HG03558 (cell line): ENCODE results near the gene SLC3A2.
"Not testable (repeated sequence)": the region's sequence is repeated elsewhere in the genome, so short reads cannot be mapped to it uniquely, and the experiment has no call there.

Source experiments
- ATAC-seq: cut with Tn5 transposase; IDR thresholded peaks from one replicate; pipeline ENCODE4 v1.9.1; 2021; ENCODE audit warnings: moderate number of reproducible peaks; ENCODE audit not compliant: unreplicated experiment; ENCODE audit errors: extremely low read depth

SLC3A2 gene

DNA sequence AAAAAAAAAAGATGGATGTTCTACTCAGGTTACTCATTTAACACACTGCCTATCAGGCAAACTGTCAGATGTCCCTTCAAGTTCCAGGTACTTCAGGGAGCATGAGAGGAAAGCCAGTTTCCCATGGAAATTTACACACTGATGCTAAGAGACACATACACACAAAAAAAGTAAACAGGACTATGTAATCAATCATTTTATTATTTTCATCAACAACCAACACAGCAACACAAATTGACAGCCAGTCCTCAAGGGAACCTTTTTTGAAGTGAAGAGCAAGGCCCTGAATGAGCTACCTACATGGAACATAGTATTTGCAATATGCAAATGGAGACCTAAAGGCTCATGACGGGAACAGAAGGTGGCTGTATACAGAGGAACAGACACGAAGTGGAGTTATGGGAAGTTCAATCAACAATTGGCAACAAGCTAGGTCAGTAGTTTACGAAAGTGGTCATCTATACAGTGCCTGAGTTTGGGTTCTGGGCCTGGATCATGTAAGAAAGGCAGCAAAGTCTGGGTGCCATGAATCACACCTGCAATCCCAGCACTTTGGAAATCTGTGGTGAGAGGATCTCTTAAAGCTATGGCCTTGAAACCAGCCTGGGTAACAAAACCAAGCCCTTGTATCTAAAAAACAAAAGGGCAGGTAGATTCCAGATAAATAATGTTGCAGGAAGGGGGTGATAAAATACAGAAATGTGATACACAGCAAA is 28.7 kb upstream of the SLC3A2 start:
- no peak for ATAC-seq

DNA sequence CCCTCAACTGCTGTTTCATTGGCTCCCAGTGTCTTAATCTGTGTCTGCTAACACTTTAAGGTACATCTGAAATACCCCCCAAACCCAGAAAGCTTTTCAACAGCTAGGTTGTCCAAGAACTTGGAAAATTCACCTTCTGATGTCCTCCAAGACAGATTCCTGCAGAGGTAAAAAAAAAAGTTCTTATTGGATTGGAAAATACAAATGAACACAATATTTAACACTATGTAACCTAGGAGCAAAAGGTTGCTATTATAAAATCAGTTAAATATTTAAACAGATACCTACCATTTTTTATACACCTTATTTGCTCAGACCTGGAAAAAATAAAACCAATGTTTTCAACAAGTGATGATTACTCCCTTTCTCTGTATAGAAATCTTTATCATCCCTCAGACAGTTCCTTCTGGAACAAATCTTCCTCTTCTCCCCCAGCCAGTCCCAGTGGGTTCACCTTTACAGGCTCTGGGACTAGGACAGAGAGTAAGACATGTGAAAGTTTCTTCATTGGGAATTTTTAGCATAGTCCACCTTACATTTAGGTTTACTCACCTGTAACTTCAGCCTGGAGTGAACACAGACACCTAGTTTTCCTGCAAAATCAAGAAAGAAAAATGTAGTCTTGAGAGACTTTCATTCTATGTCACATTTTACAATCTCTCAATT is 28.0 kb upstream of the SLC3A2 start:
- ATAC-seq, result no peak

DNA sequence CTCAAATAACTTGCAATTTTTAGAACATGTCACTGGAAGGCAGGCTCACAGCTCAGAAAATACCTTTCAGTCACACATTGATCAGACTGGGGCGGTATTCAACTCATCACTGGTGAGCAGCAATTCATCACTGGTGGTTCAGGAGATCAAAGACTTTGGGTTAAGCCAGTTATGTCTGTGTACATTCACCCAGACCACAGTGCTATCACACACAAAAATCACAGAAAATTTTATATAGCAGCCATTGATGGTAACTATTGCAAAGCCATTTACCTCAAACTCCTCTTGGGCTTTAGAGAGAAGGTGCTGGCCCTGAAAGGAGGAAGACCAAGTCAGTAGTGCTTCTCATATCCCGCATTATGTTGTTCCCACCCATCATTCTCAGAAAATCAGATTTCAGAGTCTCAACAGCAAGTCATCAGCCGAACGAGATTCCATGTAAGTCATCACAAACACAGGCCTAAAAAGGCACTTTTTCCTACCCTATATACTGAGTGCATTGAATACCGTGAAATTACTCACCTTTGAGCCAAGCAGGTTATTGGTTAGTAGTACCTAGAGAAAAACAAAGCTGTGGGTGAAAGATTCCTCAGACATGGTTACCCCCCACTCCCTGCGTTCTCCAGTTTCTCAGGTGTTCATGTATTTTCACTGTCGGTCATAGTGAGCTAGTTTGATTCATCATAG is 27.3 kb upstream of the SLC3A2 start:
- no peak for ATAC-seq

DNA sequence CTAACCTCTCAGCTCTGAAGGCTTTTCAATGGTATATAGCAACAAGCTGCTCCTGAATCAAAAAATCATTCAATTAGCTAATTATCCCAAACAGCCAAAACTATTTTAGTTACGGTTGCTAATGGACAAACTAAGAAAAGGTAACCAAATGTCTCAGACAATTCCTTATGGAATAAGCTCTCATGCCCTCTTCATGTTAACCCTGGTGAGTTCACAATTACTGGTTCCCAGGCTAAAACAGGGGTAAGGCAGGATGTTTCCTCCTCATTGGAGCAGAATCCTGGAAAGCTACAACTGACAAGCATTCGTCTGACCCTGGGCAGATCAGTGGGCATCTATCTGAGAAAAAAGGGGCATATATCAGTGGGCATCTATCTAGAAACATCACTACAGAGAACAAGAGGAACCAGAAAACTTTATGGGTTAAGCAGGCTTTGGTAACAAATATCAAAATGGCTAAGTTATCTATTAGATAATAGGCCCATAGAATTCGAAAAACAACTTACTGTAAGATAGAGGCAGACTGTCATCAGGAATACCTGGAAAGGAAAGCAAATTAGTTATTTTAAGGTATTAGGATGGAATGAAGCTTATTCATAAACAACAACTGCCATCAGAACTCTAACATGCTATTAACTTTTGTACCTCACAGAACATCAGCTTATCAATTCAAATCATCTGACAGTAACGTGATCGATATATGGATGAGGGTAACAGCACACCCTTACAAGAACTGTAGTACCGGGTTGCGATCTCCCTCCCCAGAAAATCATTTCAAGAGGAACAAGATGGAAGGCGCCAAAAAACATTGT is 26.5 kb upstream of the SLC3A2 start:
- no peak for ATAC-seq

DNA sequence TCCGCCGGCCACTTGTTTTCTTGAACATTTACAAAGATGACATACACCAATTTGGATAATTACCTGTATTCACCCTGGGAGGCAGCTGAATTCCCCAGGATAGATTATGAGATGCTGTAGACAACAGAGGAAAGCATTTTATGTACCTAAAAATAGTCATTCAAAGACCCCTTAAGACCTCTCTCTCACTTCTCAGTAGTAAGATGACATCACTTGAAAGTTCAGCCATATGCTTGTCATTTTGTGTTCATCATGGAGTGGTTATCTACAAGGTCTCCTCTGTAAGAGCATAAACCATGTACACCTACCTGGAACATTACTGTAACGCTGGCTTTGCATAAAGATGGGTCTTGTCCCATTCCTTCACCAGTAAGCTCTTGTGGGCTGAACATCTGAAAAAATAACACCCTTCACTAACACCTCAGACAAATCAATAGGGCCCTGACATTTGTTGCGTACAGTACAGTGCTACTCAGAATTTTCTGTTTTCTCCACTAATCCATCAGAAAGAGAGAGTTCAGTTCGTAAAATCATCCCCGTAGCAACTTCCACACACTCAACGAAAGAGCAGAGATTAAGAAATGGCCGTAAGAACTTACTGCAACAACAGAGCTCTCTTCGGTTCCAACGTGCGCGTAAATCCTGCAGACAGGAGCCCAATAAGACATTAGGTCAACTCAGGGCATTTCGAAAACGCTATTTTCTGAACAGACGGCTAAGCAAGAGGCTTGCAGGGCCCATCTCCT is 25.7 kb upstream of the SLC3A2 start:
- no peak for ATAC-seq

DNA sequence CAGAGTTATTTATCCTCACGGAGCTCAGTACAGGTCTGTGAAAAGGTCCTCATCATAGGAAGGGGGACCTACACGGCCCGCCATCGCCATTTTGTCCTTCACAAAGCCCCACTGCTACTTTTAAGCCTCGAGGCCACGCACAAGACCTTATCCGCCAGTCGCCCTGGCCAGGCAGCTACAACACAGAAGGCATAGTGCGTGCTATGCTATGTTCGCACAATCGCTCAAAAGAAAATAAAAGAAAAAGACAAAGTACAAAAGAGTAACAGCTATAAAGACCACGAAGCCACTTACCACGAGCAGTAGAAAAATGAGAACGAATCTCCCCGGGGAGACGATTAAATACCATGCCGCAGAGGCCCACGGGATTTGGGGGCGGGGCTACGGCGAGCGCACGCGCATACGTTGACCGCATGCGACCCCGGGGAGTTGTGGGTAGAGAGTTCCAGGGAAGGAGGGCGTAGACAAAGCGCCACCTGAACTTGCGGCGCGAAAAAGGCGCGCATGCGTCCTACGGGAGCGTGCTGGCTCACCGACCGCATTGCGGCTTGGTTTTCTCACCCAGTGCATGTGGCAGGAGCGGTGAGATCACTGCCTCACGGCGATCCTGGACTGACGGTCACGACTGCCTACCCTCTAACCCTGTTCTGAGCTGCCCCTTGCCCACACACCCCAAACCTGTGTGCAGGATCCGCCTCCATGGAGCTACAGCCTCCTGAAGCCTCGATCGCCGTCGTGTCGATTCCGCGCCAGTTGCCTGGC is 24.9 kb upstream of the SLC3A2 start:
- peak; percentile 74 for ATAC-seq

DNA sequence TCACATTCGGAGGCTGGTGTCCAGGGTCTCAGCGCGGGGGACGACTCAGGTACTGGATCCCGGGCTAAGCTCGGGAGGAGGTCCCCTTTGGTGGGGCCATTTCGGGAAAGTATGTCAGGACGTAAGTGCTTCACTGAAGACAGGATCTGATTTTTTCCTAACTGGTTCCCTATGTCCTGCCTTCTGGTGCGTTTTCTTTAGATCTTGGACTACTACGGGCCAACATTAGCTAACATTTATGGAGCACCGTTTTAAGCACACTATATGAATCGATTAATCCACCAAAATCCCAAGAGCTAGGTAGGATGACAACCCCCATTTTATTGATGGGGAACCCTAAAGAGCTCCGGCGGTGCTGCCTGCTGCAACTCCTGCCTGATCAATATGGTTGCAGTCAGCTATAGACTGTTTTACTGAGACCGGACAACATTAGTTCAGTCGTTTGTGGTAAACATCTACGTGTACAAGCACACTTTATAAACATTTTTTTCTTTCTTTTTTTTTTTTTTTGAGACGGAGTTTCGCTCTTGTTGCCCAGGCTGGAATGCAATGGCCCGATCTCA is 24.3 kb upstream of the SLC3A2 start:
- ATAC-seq, result no peak

DNA sequence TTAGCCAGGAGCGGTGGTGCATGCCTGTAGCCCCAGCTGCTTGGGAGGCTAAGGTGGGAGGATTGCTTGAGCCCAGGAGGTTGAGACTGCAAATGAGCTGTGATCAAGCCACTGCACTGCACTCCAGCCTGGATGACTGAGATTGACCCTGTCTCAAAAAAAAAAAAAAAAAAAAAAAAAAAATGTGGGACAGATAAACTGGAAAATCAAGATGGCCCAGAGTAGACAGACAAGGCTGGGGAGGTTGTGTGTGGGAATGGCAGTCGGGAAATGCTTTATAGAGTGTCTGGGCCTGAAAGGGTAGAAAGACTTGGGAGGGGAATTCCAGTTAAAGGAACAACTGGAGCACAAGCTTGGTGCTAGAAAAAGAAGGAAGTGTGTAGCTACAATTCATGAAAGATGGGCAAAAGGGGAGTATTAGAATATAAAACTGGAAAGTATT is 23.1 kb upstream of the SLC3A2 start:
- ATAC-seq, result no peak

DNA sequence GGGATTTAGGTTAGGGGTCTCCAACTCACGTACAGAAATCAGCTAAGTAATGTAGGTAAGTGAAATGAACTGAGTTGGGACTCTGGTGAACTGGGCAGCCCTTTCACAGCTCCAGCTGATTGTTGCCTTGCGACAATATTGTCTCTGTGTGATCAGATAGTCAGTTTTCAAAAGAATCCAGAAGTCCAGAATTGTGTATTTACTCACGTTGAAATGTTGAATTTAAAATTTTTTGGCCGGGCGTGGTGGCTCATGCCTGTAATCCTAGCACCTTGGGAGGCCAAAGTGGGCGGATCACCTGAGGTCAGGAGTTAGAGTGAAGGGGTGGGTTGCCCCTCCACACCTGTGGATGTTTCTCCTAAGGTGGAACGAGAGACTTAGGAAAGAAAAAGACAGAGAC is 22.5 kb upstream of the SLC3A2 start:
- no peak for ATAC-seq

DNA sequence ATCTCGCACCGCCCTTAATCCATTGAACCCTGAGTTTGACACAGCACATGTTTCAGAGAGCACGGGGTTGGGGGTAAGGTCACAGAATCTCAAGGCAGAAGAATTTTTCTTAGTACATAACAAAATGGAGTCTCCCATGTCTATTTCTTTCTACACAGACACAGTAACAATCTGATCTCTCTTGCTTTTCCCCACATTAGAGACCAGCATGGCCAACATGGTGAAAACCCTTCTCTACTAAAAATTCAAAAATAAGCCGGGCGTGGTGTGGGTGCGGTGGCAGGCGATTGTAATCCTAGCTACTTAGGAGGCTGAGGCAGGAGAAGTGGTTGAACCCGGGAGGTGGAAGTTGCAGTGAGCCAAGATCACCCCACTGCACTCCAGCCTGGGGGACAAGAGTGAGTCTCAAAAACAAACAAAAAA is 21.4 kb upstream of the SLC3A2 start:
- not testable (repeated sequence) for ATAC-seq

DNA sequence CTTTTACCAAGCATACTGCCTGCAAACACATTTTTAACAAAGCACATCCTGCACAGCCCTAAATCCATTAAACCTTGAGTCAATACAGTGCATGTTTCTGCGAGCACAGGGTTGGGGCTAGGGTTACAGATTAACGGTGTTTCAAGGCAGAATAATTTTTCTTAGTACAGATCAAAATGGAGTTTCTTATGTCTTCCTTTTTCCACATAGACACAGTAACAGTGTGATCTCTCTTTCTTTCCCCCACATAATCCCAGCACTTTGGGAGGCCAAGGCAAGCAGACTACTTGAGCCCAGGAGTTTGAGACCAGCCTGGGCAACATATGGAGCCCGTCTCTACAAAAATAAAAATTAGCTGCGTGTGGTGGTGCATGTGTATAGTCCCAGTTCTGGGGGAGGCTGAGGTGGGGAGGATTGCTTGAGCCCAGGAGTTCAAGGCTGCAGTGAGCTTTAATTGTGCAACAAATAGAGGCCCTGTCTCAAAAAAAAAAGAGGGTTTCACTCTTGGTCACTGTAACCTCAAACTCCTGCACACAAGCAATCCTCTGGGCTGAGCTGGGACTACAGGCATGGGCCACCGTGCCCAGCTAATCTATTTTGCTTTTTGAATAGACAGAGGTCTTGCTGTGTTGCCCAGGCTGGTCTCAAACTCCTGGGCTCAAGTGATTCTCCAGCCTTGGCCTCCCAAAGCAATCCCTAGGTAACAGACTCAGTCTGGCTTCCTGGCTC is 19.7 kb upstream of the SLC3A2 start:
- no peak for ATAC-seq

DNA sequence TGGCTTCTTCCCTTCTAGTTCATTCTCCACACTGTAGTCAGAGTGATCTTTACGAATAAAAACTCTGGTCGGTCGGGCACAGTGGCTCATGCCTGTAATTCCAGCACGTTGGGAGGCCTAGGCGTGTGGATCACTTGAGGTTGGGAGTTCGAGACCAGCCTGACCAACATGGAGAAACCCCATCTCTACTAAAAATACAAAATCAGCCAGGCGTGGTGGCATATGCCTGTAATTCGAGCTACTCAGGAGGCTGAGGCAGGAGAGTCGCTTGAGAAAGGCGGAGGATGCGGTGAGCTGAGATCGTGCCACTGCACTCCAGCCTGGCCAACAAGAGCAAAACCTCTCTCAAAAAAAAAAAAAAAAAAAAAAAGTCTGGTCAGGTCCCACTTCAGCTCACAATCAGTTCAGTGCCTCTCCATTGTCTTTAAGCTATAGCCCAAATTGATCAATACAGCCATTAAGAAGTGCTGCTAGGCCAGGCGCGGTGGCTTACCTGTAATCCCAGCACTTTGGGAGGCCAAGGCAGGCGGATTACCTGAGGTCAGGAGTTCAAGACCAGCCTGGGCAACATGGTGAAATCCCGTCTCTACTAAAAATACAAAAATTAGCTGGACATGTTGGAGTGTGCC is 19.0 kb upstream of the SLC3A2 start:
- not testable (repeated sequence) for ATAC-seq

DNA sequence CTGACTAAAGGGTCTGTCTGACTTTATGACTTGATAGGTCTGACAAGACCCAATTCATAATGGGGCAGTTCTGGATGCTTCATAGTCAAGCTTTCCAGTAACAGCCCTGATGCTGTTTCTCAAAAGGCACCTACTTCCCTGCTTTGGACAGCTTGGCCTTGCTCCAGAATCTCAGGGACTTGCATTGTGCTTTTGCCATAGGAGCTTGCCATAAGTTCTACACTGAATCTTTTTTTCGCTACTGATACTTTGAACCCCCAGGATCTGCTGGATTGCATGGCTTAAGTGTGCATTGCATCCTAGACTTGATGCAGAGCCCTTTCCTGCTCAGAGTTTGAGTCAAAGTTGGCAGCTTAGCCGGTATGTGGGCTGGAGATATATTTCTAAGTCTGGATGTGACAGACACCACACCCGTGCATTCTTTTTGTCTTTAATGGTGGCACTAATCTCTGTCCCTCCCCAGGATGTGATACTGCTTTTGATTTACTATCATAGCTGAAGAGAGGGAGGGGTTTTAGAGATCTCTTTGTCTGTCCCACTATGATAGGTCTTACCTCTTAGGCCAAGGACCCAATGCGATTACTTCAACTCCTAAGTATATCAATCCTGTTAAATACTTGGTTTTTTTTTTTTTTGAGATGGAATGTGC is 16.9 kb upstream of the SLC3A2 start:
- no peak for ATAC-seq

DNA sequence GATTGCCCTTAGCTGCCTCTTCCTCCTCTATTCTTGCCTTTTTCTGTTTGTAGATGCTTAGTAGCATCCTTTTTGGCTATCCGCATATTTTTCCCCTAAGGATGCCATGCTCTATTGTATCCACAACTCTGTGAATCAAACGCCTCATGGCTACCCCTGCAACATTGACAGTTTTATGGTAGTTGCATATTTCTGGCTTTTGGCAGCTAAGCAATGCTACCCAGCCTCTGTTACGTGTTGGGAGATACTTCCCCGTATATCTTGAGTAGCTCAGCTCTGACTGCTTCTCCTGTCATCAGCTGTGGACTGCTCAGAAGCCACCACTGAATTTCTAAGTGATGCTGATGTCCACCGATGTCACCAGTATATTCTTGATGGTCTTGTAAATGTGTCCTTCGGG is 15.1 kb upstream of the SLC3A2 start:
- no peak for ATAC-seq

DNA sequence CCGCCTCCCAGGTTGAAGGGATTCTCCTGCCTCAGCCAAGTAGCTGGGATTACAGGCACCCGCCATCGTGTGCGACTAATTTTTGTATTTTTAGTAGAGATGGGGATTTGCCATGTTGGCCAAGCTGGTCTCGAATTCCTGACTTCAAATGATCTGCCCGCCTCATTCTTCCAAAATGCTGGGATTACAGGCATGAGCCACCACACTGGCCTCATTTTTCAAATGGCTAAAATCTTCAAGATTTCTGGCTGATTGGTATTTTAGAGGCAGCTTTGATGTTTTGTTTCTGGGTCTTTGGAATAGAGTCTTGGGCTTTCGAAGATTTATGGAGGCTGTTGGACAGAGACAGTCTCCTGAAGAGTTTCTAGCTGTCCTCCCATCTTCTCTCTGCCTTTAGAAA is 5.8 kb upstream of the SLC3A2 start:
- no peak for ATAC-seq

DNA sequence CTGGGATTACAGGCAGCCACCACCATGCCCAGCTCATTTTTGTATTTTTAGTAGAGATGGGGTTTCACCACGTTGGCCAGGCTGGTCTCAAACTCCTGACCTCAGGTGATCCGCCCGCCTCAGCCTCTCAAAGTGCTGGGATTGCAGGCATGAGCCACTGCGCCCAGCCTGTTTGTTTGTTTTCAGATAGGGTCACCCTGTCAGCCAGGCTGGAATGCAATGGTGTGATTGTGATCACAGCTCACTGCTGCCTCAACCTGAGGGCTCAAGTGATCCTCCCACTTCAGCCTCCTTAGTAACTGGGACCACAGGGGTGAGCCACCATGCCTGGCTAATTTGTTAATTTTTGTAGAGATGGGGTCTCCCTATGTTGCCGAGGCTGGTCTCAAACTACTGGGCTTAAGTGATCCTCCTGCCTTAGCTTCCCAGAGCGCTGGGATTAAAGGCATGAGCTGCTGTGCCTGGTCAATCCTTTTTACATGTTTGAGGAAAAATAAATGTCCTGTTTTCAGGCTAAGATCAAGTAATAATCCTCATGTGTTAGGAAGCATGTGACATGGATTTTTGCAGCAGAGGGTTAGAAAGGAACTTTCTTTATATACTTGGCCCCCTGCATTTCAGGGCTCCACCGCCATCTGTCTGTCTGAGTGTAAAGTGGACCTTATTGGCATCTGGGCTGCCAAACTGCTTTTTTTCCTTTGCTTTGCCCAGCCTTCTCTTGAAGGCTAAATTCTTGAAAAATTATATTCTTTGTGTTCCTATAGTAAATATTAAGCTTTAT is 4.8 kb upstream of the SLC3A2 start:
- ATAC-seq, result no peak

DNA sequence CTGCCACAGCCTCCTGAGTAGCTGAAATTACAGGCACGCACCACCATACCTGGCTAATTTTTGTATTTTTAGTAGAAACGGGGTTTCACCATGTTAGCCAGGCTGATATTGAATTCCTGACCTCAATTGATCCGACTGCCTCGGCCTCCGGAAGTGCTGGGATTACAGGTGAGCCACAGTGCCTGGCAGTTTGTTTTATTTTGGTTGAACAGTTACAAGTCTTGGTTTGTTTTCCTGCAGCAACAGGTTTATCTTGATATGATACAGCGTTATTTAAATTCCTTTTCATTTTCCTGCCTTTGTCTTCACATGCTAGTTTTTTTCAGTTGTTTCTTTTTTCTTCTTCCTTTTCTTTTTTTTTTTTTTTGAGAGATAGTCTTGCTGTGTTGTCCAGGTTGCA is 4.0 kb upstream of the SLC3A2 start:
- no peak for ATAC-seq
